Smooth muscle cell (in vitro differentiated cells): ENCODE measurements around the gene ADAMTS14. TPM values are rescaled to one million over a fixed set of nuclear protein-coding genes. Genes with fewer than 3 reads are reported as not detected.

ENCODE experiments used
- DNase-seq: peaks from one replicate; lab custom pipeline; 2025; ENCODE audit not compliant: unreplicated experiment; lab: John Stamatoyannopoulos, UW
- H2AFZ ChIP-seq: fragments of 200-600 bp; sonication (generic); 2 replicates; pipeline ENCODE4 v1.6.0; 2016; ENCODE audit warnings: antibody characterized with exemption, low read depth, mild to moderate bottlenecking
- H3F3A ChIP-seq: fragments of 200-600 bp; sonication (generic); 2 replicates; pipeline ENCODE4 v1.6.0; 2017; ENCODE audit warnings: antibody characterized with exemption, low read depth
- H3K27ac ChIP-seq: fragments of 200-600 bp; sonication (generic); 2 replicates; pipeline ENCODE4 v1.5.1; 2016; ENCODE audit warnings: low read depth, mild to moderate bottlenecking
- H3K27me3 ChIP-seq: fragments of 200-600 bp; sonication (generic); 2 replicates; pipeline ENCODE4 v1.6.1; 2016; ENCODE audit warnings: low read depth, mild to moderate bottlenecking
- H3K36me3 ChIP-seq: fragments of 200-600 bp; sonication (generic); 2 replicates; pipeline ENCODE4 v1.5.1; 2016; ENCODE audit warnings: low read depth
- H3K4me1 ChIP-seq: fragments of 200-600 bp; sonication (generic); 2 replicates; pipeline ENCODE4 v1.5.1; 2016; ENCODE audit warnings: low read depth
- H3K4me2 ChIP-seq: fragments of 200-600 bp; sonication (generic); 2 replicates; pipeline ENCODE4 v1.6.0; 2016; ENCODE audit warnings: mild to moderate bottlenecking
- H3K4me3 ChIP-seq: fragments of 200-600 bp; sonication (generic); 2 replicates; pipeline ENCODE4 v1.5.1; 2016; ENCODE audit warnings: mild to moderate bottlenecking
- H3K79me2 ChIP-seq: fragments of 200-600 bp; sonication (generic); 2 replicates; pipeline ENCODE4 v1.6.0; 2016; ENCODE audit warnings: low read depth, mild to moderate bottlenecking
- H3K9ac ChIP-seq: fragments of 200-600 bp; sonication (generic); 2 replicates; pipeline ENCODE4 v1.6.0; 2016; ENCODE audit warnings: low read depth
- H3K9me3 ChIP-seq: fragments of 200-600 bp; sonication (generic); replicated peaks from 2 replicates; pipeline ENCODE4 v1.5.1; 2016; ENCODE audit warnings: low read depth
- H4K20me1 ChIP-seq: fragments of 200-600 bp; sonication (generic); 2 replicates; pipeline ENCODE4 v1.6.0; 2016; ENCODE audit warnings: low read depth
- WGBS: methylation state at CpG from one replicate; pipeline ENCODE4 v1.1.7; 2016; ENCODE audit warnings: low lambda C conversion rate; 5-methylcytosine and 5-hydroxymethylcytosine counted together
- polyA plus RNA-seq: library from polyadenylated mRNA; unstranded; fragments of >200 nt; fragmentation: Nextera tagmentation; extraction: Ambion mirVana; gene quantifications from 2 replicates; pipeline ENCODE4 v1.2.1, GENCODE V29; 2016
- total RNA-seq: library from RNA; depleted of rRNA; stranded (reverse); fragments of >200 nt; gene quantifications from 2 replicates; pipeline ENCODE4 v1.2.3, GENCODE V29; 2014
- TF ChIP-seq, protein P1 (sequence below): fragments of 200-600 bp; sonication (generic); IDR thresholded peaks from 2 replicates; pipeline ENCODE4 v1.5.1; 2017; ENCODE audit warnings: borderline replicate concordance, mild to moderate bottlenecking, antibody characterized with exemption; ENCODE audit not compliant: insufficient read depth, poor library complexity, severe bottlenecking

Gene ADAMTS14
- total and polyA plus RNA-seq, 2 experiments from 2014 or later = 6.3 to 10.1 TPM

DNA sequence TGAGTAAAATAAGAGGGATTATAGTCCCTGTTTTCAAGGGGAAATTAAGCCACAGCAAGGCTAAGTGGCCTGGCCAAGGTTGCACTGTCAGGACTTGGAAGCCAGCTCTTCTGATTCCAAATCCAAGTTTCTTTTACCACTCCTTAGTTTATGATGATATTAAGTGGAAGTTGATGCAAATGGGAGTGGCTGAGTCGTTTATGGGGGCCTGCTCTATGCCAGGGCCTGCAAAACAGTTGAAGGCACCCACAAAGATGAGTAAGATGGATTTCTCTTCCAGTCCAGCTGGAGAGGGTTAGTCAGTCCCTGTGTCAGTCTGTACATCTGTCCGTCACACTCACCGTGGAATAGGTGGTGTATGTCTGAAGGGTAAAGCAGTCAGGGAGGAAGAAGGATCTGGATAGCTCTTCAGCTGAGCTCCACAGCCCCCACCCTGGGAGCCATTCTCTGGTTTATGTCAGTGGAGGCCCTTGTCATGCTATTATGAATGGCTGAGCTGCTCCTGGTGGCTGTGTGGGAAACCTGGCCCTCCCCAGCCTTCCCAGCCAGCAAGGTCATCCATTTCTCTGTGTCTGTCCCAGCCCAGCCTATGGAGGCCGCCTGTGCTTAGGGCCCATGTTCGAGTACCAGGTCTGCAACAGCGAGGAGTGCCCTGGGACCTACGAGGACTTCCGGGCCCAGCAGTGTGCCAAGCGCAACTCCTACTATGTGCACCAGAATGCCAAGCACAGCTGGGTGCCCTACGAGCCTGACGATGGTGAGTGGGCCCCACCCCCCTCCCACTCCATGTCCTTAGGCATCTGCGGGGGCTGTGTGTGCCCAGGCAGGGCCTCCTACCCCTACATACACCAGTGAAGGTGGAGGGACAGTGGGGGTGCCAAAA lies 68.3 kb downstream of the ADAMTS14 start:
- no peak overlapping the region for H3K4me3 ChIP-seq
- no peaks in the 10 kb centered on the region for H3K79me2 ChIP-seq
- WGBS = 84% methylated on average over 12 of the region's 12 CpGs
- no peak overlapping the region for H3K27ac ChIP-seq
- H3K9ac ChIP-seq = no peak overlapping the region
- no peak for DNase-seq
- H3F3A ChIP-seq = no peaks in the 10 kb centered on the region
- H3K9me3 ChIP-seq = no peaks in the 10 kb centered on the region
- H3K4me2 ChIP-seq = no peak overlapping the region
- no peaks in the 10 kb centered on the region for H3K27me3 ChIP-seq
- no peaks in the 10 kb centered on the region for H3K36me3 ChIP-seq
- no peaks in the 10 kb centered on the region for H4K20me1 ChIP-seq
- no peak overlapping the region for H2AFZ ChIP-seq
- TF ChIP-seq, protein P1, sequence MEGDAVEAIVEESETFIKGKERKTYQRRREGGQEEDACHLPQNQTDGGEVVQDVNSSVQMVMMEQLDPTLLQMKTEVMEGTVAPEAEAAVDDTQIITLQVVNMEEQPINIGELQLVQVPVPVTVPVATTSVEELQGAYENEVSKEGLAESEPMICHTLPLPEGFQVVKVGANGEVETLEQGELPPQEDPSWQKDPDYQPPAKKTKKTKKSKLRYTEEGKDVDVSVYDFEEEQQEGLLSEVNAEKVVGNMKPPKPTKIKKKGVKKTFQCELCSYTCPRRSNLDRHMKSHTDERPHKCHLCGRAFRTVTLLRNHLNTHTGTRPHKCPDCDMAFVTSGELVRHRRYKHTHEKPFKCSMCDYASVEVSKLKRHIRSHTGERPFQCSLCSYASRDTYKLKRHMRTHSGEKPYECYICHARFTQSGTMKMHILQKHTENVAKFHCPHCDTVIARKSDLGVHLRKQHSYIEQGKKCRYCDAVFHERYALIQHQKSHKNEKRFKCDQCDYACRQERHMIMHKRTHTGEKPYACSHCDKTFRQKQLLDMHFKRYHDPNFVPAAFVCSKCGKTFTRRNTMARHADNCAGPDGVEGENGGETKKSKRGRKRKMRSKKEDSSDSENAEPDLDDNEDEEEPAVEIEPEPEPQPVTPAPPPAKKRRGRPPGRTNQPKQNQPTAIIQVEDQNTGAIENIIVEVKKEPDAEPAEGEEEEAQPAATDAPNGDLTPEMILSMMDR = no peak
- H3K4me1 ChIP-seq = no peaks in the 10 kb centered on the region

DNA sequence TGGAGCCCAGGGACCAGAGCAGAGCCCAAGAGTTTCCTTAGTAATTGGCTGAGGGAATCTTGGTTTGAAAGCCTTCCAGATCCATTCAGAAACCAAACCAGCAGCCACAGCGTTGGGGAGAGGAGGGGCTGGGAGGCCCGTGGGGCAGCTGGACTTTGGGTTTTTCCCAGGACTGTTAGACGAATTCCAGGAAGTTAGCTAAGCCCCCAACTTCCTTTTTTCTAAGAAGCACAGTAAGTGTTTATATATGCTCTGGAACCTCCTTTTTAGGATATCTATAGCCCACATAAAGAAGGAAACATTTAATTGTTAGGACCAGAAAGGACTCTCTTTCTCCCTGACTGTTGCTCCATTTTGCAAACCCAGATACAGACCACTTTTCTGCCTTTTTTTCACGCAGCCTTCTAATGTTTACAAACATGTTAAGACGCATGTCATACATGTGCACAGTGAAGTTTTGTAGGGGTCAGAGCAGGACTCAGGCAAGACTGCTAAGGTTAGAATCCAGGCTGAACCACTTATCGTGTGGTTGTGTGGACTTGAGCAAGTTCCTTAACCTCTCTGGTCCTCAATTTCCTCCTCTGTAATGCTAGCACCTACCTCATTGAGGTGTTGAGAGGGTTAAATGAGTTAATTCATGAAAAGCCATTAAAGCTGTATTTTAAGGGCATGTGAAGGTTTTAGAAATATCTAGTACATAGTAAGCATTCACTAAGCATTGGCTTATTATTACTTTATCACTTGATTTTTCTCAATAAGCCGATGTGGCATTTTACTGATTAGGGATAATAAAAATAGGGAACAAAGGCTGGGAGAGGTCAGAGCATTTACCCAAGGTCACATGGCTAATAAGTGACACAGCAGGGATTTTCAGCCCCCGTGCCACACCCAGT lies 70.5 kb downstream of the ADAMTS14 start:
- peak overlapping the region; percentile 41 for H2AFZ ChIP-seq
- no peaks in the 10 kb centered on the region for H3F3A ChIP-seq
- peak overlapping the region; percentile 68 for H3K27ac ChIP-seq
- H3K4me1 ChIP-seq = no peaks in the 10 kb centered on the region
- WGBS = 44% methylated on average over 8 of the region's 8 CpGs
- no peaks in the 10 kb centered on the region for H3K9me3 ChIP-seq
- H3K27me3 ChIP-seq = no peaks in the 10 kb centered on the region
- no peaks in the 10 kb centered on the region for H4K20me1 ChIP-seq
- H3K79me2 ChIP-seq = no peaks in the 10 kb centered on the region
- H3K4me3 ChIP-seq = no peak overlapping the region
- peak; percentile 18 for DNase-seq
- H3K4me2 ChIP-seq = peak overlapping the region; percentile 55
- H3K36me3 ChIP-seq = no peaks in the 10 kb centered on the region
- H3K9ac ChIP-seq = peak overlapping the region; percentile 19
- TF ChIP-seq, protein P1 = no peak

DNA sequence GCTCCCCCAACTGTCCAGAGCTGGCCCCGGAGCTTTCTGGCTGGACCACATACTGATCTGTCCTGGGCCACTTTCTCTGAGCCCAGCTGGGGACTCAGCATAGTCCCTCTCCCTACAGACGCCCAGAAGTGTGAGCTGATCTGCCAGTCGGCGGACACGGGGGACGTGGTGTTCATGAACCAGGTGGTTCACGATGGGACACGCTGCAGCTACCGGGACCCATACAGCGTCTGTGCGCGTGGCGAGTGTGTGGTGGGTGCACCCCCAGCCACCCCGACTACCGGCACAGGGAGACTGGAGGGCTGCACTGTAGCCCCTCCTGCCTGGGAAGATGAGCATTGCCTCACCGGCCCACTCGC lies 71.1 kb downstream of the ADAMTS14 start:
- Histone ChIP-seq H4K20me1 (no peaks in the 10 kb centered on the region), H3K4me3 (no peak overlapping the region), H3K4me1 (no peaks in the 10 kb centered on the region), H3K27ac (no peak overlapping the region), H3K79me2 (no peaks in the 10 kb centered on the region), H3K36me3 (no peaks in the 10 kb centered on the region), H3K27me3 (no peaks in the 10 kb centered on the region), H3F3A (no peaks in the 10 kb centered on the region), H3K9ac (no peak overlapping the region), H3K4me2 (peak overlapping the region; percentile 55), H3K9me3 (no peaks in the 10 kb centered on the region), H2AFZ (no peak overlapping the region)
- DNase-seq = no peak
- TF ChIP-seq, protein P1 = no peak
- 91% methylated on average over 17 of the region's 17 CpGs for WGBS
